DMS153 treated with DMSO at 0.1 percent for 48 hours (cell line): ENCODE data around the gene MCU.
"Not testable (repeated sequence)": the region's sequence is repeated elsewhere in the genome, so short reads cannot be mapped to it uniquely, and the experiment has no call there.

Experiments
- DNase-seq: peaks from one replicate; lab custom pipeline; 2025; ENCODE audit not compliant: unreplicated experiment; lab: John Stamatoyannopoulos, UW

Gene MCU

DNA sequence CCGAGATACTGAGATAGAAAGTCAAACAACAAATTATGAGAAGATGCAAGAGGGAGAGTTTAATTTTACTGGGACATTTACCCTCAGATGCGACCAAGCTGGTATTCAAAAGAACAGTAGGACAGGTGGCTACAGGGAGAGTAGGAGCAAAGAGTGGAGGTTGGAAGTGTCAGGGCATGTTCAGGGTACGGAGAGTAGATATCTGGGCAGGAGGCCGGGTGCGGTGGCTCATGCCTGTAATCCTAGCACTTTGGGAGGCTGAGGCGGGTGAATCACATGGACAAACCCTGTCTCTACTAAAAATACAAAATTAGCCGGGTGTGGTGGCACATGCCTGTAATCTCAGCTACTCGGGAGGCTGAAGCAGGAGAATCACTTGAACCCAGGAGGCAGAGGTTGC, 5.5 kb upstream of the MCU start:
- not testable (repeated sequence) for DNase-seq

GRCh38 chr10:72687035-72687434, 4.9 kb upstream of the MCU start:
- DNase-seq: no peak

- DNase-seq: no peak
Observed at GRCh38 chr10:72688208-72688651, 3.7 kb upstream of the MCU start.

- no peak for DNase-seq
Observed at GRCh38 chr10:72689660-72690059, 2.3 kb upstream of the MCU start.

DNA sequence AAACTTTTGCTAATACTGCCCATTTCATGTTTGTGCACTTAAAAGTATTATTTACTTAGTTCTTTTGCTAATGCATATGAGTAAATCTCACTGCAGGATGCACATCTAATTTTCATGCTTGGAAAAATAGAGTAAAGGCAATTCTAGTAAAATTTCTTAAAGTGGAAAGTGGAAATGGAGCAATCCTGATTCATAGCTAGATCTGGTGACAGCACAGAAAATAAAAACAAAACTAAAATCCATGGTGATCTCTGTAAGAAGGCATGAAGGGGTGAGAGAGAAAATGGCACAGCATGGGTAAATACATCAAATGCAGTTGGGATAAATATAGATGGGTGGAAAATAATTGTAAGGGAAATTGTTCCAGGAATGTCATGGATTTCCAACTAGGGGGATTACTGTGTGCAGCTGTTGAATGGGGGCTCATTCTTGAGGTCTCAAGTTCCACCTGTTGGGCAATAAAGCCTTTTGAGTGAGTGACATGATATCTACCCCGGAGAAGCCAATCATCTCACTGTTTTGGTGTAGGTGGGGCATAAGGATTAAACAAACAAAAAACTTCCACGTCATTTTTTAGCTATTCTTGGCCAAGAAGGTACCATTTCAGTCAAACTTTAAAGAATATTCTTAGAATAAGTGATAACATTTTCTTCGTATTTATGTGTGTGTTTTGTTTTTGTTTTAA, 1.7 kb upstream of the MCU start:
- no peak for DNase-seq

DNA sequence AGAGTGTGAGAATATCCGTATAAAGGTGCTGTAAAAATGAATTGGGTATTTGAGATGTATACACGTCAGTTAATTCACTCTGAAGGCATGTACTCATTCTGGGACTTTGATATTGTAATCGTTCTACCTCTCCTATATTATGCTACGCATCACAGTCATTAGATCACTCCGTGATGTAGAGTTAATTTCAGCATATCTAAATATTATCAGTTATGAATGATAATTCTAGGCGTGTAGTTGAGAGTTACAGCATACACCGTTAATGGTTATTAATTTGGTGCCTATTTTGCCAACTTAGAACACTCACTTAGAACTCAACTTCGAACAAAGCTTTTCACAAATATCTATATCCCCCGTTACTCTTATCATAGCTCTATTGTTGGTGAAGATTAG, 477 bp upstream of the MCU start:
- DNase-seq: no peak

- DNase-seq: no peak
Observed at GRCh38 chr10:72692744-72692993, 726 bp downstream of the MCU start.

DNA sequence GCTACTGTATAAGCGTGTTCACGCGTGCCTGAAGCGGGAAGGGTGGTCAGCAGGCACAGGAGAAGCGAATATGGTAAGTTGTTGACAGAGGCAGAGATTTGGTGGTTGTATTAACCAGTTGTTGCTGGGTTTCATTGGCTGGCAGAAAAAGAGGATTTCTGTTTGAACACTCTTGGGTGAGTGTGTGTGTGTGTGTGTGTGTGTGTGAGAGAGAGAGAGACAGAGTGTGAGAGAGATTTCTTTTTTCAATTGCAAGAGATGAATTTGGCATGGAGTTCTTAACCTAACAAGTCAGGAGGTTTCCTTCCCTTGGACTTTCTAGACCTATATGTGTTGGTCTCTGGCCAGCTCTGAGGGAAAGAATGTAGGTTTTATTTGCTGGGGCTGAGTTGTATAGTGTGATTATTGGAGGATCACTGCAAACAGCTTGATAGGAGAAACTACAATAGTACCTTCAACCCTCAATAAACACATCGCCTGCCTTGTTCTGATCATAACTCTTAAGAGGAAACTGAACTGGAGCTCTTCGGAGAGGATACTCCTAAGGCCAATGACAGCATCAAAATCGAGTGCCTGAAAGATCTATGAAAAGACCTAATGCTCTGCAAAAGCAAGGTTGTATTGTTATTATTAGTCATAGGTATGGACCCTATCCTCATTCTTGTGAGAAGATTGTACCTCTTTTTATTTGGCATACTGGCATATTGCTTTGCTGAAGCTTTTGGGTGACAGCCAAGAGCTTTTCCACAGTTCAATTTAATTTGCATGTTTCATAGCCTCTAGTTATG, 1.2 kb downstream of the MCU start:
- no peak for DNase-seq

DNA sequence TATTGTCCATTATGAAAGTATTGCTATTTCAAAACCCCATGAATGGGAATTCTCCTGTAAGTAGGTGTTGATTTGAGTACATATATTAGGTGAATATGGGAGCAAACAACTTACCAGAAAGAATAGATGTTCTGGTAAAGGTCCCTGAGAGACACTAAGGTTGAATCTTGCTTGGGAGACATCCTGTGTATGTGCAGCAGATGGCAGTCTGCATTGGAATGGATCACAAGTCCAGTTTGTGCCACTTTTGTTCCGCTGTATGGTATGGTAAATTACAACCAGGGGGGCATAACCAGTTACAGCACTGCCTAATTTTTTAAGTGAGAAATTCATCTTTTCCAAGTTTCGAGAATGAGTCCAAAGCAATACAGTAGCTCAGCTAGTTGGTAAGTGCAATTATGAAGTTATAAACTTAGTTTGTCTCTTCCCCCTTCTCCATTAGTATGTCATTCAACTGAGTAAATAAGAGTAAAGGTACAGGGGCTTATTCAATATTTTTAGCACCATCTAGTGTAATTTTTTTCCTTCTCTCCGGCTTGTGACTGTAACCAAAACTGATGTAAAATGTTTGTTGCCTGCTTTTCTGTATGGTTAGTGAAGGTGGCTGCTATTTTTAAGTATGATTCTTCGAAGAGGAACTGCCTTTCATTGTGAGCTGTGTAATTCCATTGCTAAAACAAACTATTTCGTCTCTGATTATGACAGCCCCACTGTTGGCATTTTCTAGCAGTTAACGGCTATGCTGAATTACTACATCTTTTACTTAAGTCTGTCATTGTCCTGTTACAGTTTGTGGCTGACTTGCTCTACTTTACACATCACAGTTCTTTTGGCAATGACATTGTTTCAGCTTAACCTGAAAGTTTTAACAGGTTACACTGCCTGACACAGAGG, 2.8 kb downstream of the MCU start:
- DNase-seq: peak; percentile 8

DNA sequence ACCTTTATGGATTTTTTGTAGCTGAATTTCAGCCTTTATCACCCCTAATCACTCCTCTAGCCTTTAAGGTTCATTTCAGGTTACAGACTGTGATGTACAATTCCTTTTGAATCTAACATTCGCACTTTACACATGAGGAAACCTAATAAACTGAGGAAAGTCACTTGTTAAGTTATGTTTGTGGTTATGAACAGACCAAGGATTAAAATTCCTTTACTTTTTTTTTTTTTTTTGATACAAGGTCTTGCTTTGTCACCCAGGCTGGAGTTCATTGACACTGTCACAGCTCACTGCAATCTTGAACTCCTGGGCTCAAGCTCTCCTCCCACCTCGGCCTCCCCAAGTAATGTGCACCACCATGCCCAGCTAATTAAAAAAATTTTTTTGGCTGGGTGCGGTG, 3.6 kb downstream of the MCU start:
- DNase-seq: no peak

GRCh38 chr10:72697716-72698115, 5.8 kb downstream of the MCU start:
- DNase-seq: no peak

DNA sequence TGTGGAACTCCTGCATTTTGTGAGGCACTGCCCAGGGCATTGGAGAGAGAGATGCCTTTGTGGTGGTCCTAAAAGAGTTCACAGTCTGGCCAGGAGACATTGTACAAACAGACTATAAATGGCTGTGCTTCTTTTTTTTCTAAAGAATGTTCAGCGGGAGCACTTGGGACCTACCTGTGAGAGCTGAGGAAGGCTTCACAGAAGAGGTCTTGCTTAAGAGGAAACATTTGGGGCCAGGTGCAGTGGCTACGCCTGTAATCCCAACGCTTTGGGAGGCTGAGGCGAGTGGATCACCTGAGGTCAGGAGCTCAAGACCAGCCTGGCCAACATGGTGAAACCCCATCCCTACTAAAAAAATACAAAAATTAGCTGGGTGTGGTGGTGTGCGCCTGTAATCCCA, 10.5 kb downstream of the MCU start:
- not testable (repeated sequence) for DNase-seq

DNA sequence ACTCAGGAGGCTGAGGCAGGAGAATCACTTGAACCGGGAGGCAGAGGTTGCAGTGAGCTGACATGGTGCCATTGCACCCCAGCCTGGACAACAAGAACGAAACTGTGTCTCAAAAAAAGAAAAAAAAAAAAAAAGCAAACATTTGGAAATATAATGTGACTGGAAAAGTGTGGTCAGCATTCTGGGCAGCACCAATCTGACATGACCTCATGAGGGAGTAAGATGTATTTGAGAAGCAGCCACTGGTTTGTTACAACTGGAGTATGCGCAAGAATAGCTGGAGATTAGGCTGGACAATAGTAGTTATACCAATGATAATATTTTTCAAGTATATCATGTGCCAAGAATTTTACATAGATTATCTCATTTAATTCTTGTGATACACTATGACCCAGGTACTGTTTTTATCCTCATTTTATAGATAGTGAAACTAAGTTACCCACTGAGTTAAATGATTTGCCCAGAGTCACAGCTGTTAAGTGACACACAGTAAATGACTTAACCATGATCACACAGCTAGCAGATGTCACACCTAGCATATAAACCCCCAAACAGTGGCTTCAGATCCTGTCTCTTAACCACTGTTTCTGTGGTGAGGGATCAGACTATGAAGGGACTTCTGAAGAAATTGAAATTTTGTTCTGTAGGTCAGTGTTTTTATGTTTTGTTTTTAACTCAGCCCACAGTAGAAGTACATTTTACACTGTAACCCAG, 11.1 kb downstream of the MCU start:
- DNase-seq: no peak

DNA sequence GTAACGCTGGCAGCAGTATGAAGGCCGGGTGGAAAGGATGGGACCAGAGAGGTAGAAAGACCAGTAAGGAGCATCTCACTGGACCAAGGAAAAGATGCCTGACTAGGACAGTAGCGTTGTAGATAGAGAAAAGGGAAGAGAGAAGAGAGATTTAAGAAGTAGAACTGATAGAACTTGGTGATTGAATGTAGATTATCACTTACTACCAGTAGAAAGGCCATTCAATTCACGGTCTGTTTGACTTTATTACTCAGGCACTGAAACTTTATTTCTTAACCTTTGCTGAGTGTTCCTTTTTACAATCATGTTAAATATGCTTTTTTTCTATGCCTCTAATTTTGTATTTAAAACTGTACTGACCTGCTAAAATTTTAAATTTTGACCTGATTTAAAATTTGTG, 12.2 kb downstream of the MCU start:
- no peak for DNase-seq

GRCh38 chr10:72709041-72709440, 17.1 kb downstream of the MCU start:
- no peak for DNase-seq

GRCh38 chr10:72712136-72712535, 20.2 kb downstream of the MCU start:
- no peak for DNase-seq

GRCh38 chr10:72719941-72720592, 28.1 kb downstream of the MCU start:
- DNase-seq: no peak

- no peak for DNase-seq
Observed at GRCh38 chr10:72720814-72721660, 29.1 kb downstream of the MCU start.

GRCh38 chr10:72727130-72727529, 35.2 kb downstream of the MCU start:
- no peak for DNase-seq

DNA sequence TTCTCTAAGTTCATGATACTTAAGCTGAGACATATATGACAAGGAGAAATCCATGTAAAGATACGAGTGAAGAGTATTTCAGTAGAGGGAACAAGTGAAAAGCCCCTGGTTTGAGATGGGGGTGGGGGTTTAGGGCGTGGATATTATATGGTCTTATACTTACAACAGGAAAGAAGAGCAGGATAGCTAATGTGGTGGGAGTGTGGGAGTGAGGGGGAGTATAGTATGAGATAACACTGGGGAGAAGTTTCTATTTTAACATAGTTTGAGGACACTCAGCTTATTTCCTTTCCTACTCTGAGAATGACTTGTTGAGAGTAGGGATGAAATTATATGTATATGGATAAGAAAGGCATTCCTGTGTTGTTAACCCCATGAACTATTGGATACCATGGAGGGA, 36.5 kb downstream of the MCU start:
- no peak for DNase-seq
